GM18511 (cell line): ENCODE results near the gene FGF22.

Experiments
- ATAC-seq: cut with Tn5 transposase; IDR thresholded peaks from one replicate; pipeline ENCODE4 v1.9.1; 2021; ENCODE audit warnings: mild to moderate bottlenecking, moderate library complexity; ENCODE audit not compliant: unreplicated experiment

Gene FGF22

GRCh38 chr19:642767-643727 is 3.4 kb downstream of the FGF22 start:
- ATAC-seq = no peak

- ATAC-seq = no peak
Observed at GRCh38 chr19:643736-644135, 4.1 kb downstream of the FGF22 start.

- ATAC-seq = no peak
Observed at GRCh38 chr19:644363-644762, 4.7 kb downstream of the FGF22 start.

GRCh38 chr19:644789-645188 is 5.1 kb downstream of the FGF22 start:
- ATAC-seq = no peak

- no peak for ATAC-seq
Observed at GRCh38 chr19:645912-646778, 6.5 kb downstream of the FGF22 start.

GRCh38 chr19:646779-647565 is 7.3 kb downstream of the FGF22 start:
- ATAC-seq = no peak

GRCh38 chr19:647566-648284 is 8.0 kb downstream of the FGF22 start:
- no peak for ATAC-seq

GRCh38 chr19:648305-648704 is 8.6 kb downstream of the FGF22 start:
- ATAC-seq = no peak

- no peak for ATAC-seq
Observed at GRCh38 chr19:648904-649801, 9.5 kb downstream of the FGF22 start.

- ATAC-seq = no peak
Observed at GRCh38 chr19:650121-650520, 10.4 kb downstream of the FGF22 start.

GRCh38 chr19:651114-651818 is 11.6 kb downstream of the FGF22 start:
- no peak for ATAC-seq

- ATAC-seq = no peak
Observed at GRCh38 chr19:651991-652390, 12.3 kb downstream of the FGF22 start.

GRCh38 chr19:652467-653389 is 13.0 kb downstream of the FGF22 start:
- no peak for ATAC-seq

GRCh38 chr19:653425-653824 is 13.7 kb downstream of the FGF22 start:
- ATAC-seq = no peak

GRCh38 chr19:655691-656090 is 16.0 kb downstream of the FGF22 start:
- no peak for ATAC-seq

- no peak for ATAC-seq
Observed at GRCh38 chr19:656751-657559, 17.3 kb downstream of the FGF22 start.

- ATAC-seq = no peak
Observed at GRCh38 chr19:657611-658010, 17.9 kb downstream of the FGF22 start.
